Kidney epithelial cell (primary cell): Measurements from ENCODE around the gene CDH11. TPM values are rescaled to one million over a fixed set of nuclear protein-coding genes. Genes with fewer than 3 reads are reported as not detected.

Source experiments
- DNase-seq: peaks from one replicate; pipeline ENCODE4 v3.0.0-alpha.2; 2010; ENCODE audit warnings: low read depth
- H3K27me3 ChIP-seq: 2 replicates; pipeline ENCODE4 v1.6.0; 2011; ENCODE audit warnings: low read length; ENCODE audit not compliant: control insufficient read depth, insufficient read depth
- H3K36me3 ChIP-seq: 2 replicates; pipeline ENCODE4 v1.5.1; 2011; ENCODE audit warnings: low read length; ENCODE audit not compliant: control insufficient read depth, insufficient read depth
- H3K4me3 ChIP-seq: 2 replicates; pipeline ENCODE4 v1.5.1; 2011; ENCODE audit warnings: low read depth, mild to moderate bottlenecking, control low read depth, low read length
- CTCF ChIP-seq: IDR thresholded peaks from 2 replicates; pipeline ENCODE4 v1.5.1; 2011; ENCODE audit warnings: mild to moderate bottlenecking, moderate library complexity, low read length, control low read depth, inconsistent platforms; ENCODE audit not compliant: insufficient read depth, poor library complexity, severe bottlenecking
- total RNA-seq: library from RNA; depleted of rRNA; stranded (reverse); fragments of >200 nt; gene quantifications from 2 replicates; pipeline ENCODE4 v1.2.3, GENCODE V29; 2015

CDH11 gene
- total RNA-seq, 1 donor from 2014 or later: 135 TPM

- no peak for TF ChIP-seq CTCF
Measured at GRCh38 chr16:65123396-65124211, 1.7 kb upstream of the CDH11 start.

GRCh38 chr16:65122724-65123395 is 997 bp upstream of the CDH11 start:
- no peaks in the 10 kb centered on the region for H3K36me3 ChIP-seq
- TF ChIP-seq CTCF: no peak
- DNase-seq: no peak

More at GRCh38 chr16:65123396-65124211, 1.7 kb upstream of the CDH11 start:
- peaks cover 35% of the 10 kb centered on the region for H3K27me3 ChIP-seq
- no peaks in the 10 kb centered on the region for H3K36me3 ChIP-seq
- no peak for DNase-seq
- H3K4me3 ChIP-seq: peak overlapping the region; percentile 68

GRCh38 chr16:65120831-65121721 is 787 bp downstream of the CDH11 start:
- Histone ChIP-seq H3K27me3 (peaks cover 35% of the 10 kb centered on the region), H3K4me3 (peak overlapping the region; percentile 68), H3K36me3 (no peaks in the 10 kb centered on the region)
- no peak for TF ChIP-seq CTCF
- no peak for DNase-seq

More at GRCh38 chr16:65122724-65123395, 997 bp upstream of the CDH11 start:
- Histone ChIP-seq H3K4me3 (peak overlapping the region; percentile 68), H3K27me3 (peaks cover 35% of the 10 kb centered on the region)

- no peaks in the 10 kb centered on the region for H3K36me3 ChIP-seq
- peak overlapping the region; percentile 68 for H3K4me3 ChIP-seq
- no peak for TF ChIP-seq CTCF
- H3K27me3 ChIP-seq: peaks cover 35% of the 10 kb centered on the region
- DNase-seq: no peak
Measured at GRCh38 chr16:65120461-65120830, 1.4 kb downstream of the CDH11 start.

- H3K36me3 ChIP-seq: no peaks in the 10 kb centered on the region
- H3K4me3 ChIP-seq: peak overlapping the region; percentile 68
- no peak for TF ChIP-seq CTCF
- DNase-seq: no peak
- H3K27me3 ChIP-seq: peaks cover 35% of the 10 kb centered on the region
Measured at GRCh38 chr16:65119901-65120401, 1.9 kb downstream of the CDH11 start.
